NB4 (cell line): ENCODE data around the gene RAB27B.
"Not testable (repeated sequence)": the region's sequence is repeated elsewhere in the genome, so short reads cannot be mapped to it uniquely, and the experiment has no call there.

Experiments used
- DNase-seq: peaks from one replicate; pipeline ENCODE4 v3.0.0; 2010; ENCODE audit warnings: low read depth
- H3K4me3 ChIP-seq: one replicate; pipeline ENCODE4 v1.5.1; 2011; ENCODE audit warnings: mild to moderate bottlenecking, low read depth, low read length, moderate library complexity
- CTCF ChIP-seq: IDR thresholded peaks from one replicate; pipeline ENCODE4 v1.5.1; 2012; ENCODE audit warnings: low read depth, low read length
- MYC ChIP-seq: IDR thresholded peaks from 2 replicates; pipeline ENCODE4 v1.6.1; 2011; ENCODE audit warnings: low read depth, low read length
- POLR2A ChIP-seq: IDR thresholded peaks from 2 replicates; pipeline ENCODE4 v1.6.1; 2011; ENCODE audit warnings: mild to moderate bottlenecking; ENCODE audit not compliant: insufficient read length; ENCODE audit errors: extremely low read depth
- TF ChIP-seq, protein P1 (sequence below): IDR thresholded peaks from 2 replicates; pipeline ENCODE4 v1.6.1; 2011; ENCODE audit warnings: low read depth, low read length

The RAB27B gene

GRCh38 chr18:54807303-54807702 lies 21.0 kb upstream of the RAB27B start:
- no peak for TF ChIP-seq CTCF
- no peak for DNase-seq
- no peak overlapping the region for H3K4me3 ChIP-seq

GRCh38 chr18:54810662-54811061 lies 17.6 kb upstream of the RAB27B start:
- DNase-seq, H3K4me3 ChIP-seq: not testable (repeated sequence)

GRCh38 chr18:54812885-54813284 lies 15.4 kb upstream of the RAB27B start:
- no peak for DNase-seq
- TF ChIP-seq MYC (no peak), POLR2A (no peak), CTCF (no peak)
- TF ChIP-seq, protein P1, sequence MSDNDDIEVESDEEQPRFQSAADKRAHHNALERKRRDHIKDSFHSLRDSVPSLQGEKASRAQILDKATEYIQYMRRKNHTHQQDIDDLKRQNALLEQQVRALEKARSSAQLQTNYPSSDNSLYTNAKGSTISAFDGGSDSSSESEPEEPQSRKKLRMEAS, result no peak
- H3K4me3 ChIP-seq, result no peak overlapping the region

DNA sequence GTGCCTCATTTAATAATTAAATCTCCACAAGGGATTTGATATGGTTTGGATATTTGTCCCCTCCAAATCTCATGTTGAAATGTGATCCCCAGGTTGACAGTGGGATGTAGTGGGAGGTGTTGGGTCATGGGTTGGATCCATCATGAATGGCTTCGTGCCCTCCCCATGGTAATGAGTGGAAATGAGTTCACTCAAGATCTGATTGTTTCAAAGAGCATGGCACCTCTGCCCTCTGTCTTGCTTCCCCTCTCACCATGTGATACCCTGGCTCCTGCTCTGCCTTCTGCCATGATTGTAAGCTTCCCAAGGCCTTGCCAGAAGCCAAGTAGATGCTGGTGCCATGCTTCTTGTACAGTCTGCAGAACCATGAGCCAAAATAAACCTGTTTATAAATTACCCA lies 15.0 kb upstream of the RAB27B start:
- H3K4me3 ChIP-seq, result no peak overlapping the region
- no peak for DNase-seq
- TF ChIP-seq, protein P1, result no peak
- no peak for TF ChIP-seq POLR2A
- TF ChIP-seq MYC, result no peak
- TF ChIP-seq CTCF, result no peak

DNA sequence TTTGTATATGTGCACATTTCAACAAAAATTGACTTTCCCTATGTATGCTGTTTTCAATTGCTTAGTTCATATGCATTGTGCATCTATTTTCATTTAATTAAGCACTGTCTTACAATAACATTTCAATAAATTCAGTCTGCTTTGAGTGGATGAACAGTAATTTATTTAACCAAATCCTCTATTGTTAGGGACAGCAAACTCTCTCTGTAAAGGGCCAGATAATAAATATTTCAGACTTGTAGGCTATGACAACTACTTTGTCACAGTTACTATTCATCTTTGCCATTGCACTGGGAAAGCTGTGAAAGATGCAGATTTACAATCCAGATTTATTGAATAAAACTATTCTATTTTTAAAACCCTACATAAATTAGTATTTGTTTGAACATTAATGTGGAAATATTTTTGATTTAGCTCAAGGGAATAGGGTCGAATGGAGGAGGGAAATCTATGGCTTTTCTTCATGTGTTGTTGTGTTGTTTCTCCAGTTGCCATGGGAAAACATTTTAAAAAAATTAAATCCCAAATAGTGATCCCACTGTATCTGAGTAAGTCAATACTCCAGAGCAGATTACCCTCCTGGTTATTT lies 14.2 kb upstream of the RAB27B start:
- no peak for TF ChIP-seq MYC
- TF ChIP-seq, protein P1, result no peak
- no peak for DNase-seq

DNA sequence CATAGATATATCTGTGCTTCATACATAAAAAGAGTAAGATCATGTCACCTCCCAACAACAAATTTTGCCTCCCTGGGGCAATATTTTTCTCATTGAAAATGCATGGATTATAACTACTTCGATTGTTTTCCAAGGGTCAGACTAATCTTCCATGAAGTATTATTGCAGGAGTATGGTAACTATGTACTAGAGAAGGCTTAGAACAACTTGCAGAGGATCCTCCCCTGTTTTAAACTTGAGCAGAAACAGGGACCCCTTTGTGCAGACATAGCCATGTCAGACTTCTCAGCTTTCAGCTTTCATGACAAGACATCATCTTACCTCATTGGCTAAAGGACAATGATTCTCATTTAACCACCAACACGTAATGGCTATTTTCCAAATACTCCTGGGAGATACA lies 13.2 kb upstream of the RAB27B start:
- no peak overlapping the region for H3K4me3 ChIP-seq
- TF ChIP-seq MYC (no peak), POLR2A (no peak), CTCF (no peak)
- TF ChIP-seq, protein P1, result no peak
- no peak for DNase-seq

More for the DNA sequence above, 14.2 kb upstream of the RAB27B start:
- no peak overlapping the region for H3K4me3 ChIP-seq

GRCh38 chr18:54820785-54821275 lies 7.4 kb upstream of the RAB27B start:
- peak; percentile 51 for DNase-seq
- H3K4me3 ChIP-seq, result not testable (repeated sequence)
